Measurements from ENCODE around the gene IGF2BP3. TPM values are rescaled to one million over a fixed set of nuclear protein-coding genes. Genes with fewer than 3 reads are reported as not detected.
A peak's percentile ranks its signal among the peaks of the same experiment; 100 is the strongest.

IGF2BP3 gene
- total and polyA plus RNA-seq, 2 donors (not counting 1 experiment from before 2014, with no cell fraction given) = 4.3 to 11.2 TPM

DNA sequence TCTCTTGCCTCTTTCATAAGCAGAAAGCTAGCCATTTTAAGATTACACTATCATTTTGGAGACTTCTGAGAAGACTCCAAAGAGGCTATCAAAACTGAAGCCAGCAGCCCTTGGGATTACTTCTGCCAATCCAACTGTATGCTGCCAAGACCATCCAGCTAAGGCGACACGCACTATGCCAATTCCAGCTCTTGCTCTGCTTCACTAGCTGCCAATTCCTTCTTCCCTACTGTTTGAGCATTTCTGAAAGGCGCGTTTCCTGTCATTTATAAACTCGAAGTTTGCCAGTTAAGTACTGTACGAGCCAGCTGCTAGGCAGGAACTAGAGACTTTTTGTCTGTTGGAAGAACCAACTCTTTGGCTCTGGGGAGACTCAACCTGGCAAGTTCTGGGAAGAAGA, 134.7 kb downstream of the IGF2BP3 start:
- Histone ChIP-seq H3K36me3 (ENCODE audit: control insufficient read depth, insufficient read depth, low read length) (no peaks in the 10 kb centered on the region), H3K27ac (ENCODE audit: insufficient read depth, low read length) (no peak overlapping the region), H3K9me3 (ENCODE audit: control insufficient read depth, insufficient read depth, low read depth, low read length) (no peaks in the 10 kb centered on the region), H3K27me3 (ENCODE audit: control insufficient read depth, insufficient read depth, low read length) (no peaks in the 10 kb centered on the region), H3K4me3 (replicated peaks in 1 of 4; ENCODE audit: control extremely low read depth in 1 of 4, insufficient read depth in 1 of 4, low read depth in 3 of 4, low read length in 4 of 4) (no peak overlapping the region), H3K4me1 (ENCODE audit: control insufficient read depth, extremely low read depth, insufficient read depth, low read length) (peaks cover 8% of the 10 kb centered on the region), H3K9ac (ENCODE audit: insufficient read depth, low read length) (no peak overlapping the region), H4K20me1 (ENCODE audit: control insufficient read depth, extremely low read depth, insufficient read depth, low read length) (no peaks in the 10 kb centered on the region), H2AFZ (ENCODE audit: low read length) (no peak overlapping the region), H3K4me2 (ENCODE audit: extremely low read depth, insufficient read depth, low read length) (no peak overlapping the region), H3K79me2 (ENCODE audit: control insufficient read depth, insufficient read depth, low read length) (no peaks in the 10 kb centered on the region)
- no peak for DNase-seq (ENCODE audit: low read depth in 2 of 2)
- TF ChIP-seq EZH2 (IDR thresholded peaks at IDR 0.05; ENCODE audit: low read length, missing control alignments) = no peak
- TF ChIP-seq, protein P1, sequence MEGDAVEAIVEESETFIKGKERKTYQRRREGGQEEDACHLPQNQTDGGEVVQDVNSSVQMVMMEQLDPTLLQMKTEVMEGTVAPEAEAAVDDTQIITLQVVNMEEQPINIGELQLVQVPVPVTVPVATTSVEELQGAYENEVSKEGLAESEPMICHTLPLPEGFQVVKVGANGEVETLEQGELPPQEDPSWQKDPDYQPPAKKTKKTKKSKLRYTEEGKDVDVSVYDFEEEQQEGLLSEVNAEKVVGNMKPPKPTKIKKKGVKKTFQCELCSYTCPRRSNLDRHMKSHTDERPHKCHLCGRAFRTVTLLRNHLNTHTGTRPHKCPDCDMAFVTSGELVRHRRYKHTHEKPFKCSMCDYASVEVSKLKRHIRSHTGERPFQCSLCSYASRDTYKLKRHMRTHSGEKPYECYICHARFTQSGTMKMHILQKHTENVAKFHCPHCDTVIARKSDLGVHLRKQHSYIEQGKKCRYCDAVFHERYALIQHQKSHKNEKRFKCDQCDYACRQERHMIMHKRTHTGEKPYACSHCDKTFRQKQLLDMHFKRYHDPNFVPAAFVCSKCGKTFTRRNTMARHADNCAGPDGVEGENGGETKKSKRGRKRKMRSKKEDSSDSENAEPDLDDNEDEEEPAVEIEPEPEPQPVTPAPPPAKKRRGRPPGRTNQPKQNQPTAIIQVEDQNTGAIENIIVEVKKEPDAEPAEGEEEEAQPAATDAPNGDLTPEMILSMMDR (conservative IDR thresholded peaks at IDR 0.05 in 1 of 2, IDR thresholded peaks at IDR 0.05 in 1 of 2; ENCODE audit: low read depth in 1 of 2, low read length in 2 of 2) = no peak

DNA sequence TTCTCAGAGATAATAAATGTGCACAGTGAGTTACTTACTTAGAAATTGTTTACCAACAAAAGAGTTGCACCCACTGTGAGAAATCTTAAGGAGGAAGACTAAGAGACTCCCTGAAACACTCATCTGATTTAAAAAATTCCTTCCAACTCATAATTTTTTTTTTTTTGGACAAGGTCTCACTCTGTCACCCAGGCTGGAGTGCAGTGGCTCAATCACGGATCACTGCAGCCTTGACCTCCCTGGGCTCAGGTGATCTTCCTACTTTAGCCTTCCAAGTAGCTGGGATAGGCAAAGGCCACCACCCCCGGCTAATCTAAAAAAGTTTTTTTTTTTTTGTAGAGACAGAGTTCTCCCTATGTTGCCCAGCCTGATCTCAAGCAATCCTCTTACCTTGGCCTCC, 135.2 kb downstream of the IGF2BP3 start:
- H3K36me3 ChIP-seq (ENCODE audit: control insufficient read depth, insufficient read depth, low read length) = no peaks in the 10 kb centered on the region
- no peak overlapping the region for H3K4me3 ChIP-seq (replicated peaks in 1 of 4; ENCODE audit: control extremely low read depth in 1 of 4, insufficient read depth in 1 of 4, low read depth in 3 of 4, low read length in 4 of 4)

DNA sequence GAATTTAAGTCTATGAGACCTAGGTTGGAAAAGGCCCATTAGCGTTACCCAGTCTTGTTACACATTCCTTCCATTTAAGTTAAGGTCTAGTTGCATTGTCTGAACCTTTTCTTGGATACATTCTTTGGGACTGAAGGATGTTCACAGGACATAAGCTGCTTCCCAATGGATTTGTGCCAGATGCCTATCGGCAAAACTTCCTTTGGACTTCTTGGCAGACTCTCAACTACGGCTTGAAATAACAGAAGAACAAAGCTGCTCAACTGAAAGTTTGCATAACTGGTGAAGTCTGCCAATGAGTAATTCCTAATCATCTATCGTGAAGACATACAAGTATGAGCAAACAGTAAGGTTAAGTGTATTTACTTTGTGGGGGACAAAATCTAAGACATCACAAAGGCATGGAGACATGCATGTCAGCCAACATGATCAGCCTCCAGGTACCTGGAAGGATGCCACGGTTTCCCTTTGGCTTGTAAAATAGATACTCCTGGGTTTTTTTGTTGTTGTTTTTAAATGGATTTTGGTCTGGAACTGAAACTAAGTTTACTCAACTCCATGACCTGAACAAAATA, 135.7 kb downstream of the IGF2BP3 start:
- Histone ChIP-seq H4K20me1 (ENCODE audit: control insufficient read depth, extremely low read depth, insufficient read depth, low read length) (no peaks in the 10 kb centered on the region), H3K4me2 (ENCODE audit: extremely low read depth, insufficient read depth, low read length) (peak overlapping the region; percentile 62), H3K4me3 (replicated peaks in 1 of 4; ENCODE audit: control extremely low read depth in 1 of 4, insufficient read depth in 1 of 4, low read depth in 3 of 4, low read length in 4 of 4) (no peak overlapping the region), H3K27me3 (ENCODE audit: control insufficient read depth, insufficient read depth, low read length) (no peaks in the 10 kb centered on the region), H3K79me2 (ENCODE audit: control insufficient read depth, insufficient read depth, low read length) (no peaks in the 10 kb centered on the region), H3K4me1 (ENCODE audit: control insufficient read depth, extremely low read depth, insufficient read depth, low read length) (peaks cover 8% of the 10 kb centered on the region), H2AFZ (ENCODE audit: low read length) (no peak overlapping the region), H3K9ac (ENCODE audit: insufficient read depth, low read length) (no peak overlapping the region), H3K9me3 (ENCODE audit: control insufficient read depth, insufficient read depth, low read depth, low read length) (no peaks in the 10 kb centered on the region), H3K27ac (ENCODE audit: insufficient read depth, low read length) (peak overlapping the region; percentile 49), H3K36me3 (ENCODE audit: control insufficient read depth, insufficient read depth, low read length) (no peaks in the 10 kb centered on the region)
- DNase-seq (ENCODE audit: low read depth in 2 of 2) = peak; percentile 95 to 98
- no peak for TF ChIP-seq EZH2 (IDR thresholded peaks at IDR 0.05; ENCODE audit: low read length, missing control alignments)

More for the DNA sequence above, 135.2 kb downstream of the IGF2BP3 start:
- H3K27ac ChIP-seq (ENCODE audit: insufficient read depth, low read length) = no peak overlapping the region
- H3K9ac ChIP-seq (ENCODE audit: insufficient read depth, low read length) = no peak overlapping the region
- H3K79me2 ChIP-seq (ENCODE audit: control insufficient read depth, insufficient read depth, low read length) = no peaks in the 10 kb centered on the region
- no peaks in the 10 kb centered on the region for H3K9me3 ChIP-seq (ENCODE audit: control insufficient read depth, insufficient read depth, low read depth, low read length)
- no peaks in the 10 kb centered on the region for H3K27me3 ChIP-seq (ENCODE audit: control insufficient read depth, insufficient read depth, low read length)
- H3K4me1 ChIP-seq (ENCODE audit: control insufficient read depth, extremely low read depth, insufficient read depth, low read length) = peaks cover 8% of the 10 kb centered on the region
- no peak for TF ChIP-seq EZH2 (IDR thresholded peaks at IDR 0.05; ENCODE audit: low read length, missing control alignments)
- TF ChIP-seq, protein P1 (conservative IDR thresholded peaks at IDR 0.05 in 1 of 2, IDR thresholded peaks at IDR 0.05 in 1 of 2; ENCODE audit: low read depth in 1 of 2, low read length in 2 of 2) = no peak
- H3K4me2 ChIP-seq (ENCODE audit: extremely low read depth, insufficient read depth, low read length) = peak overlapping the region; percentile 61
- no peaks in the 10 kb centered on the region for H4K20me1 ChIP-seq (ENCODE audit: control insufficient read depth, extremely low read depth, insufficient read depth, low read length)
- DNase-seq (ENCODE audit: low read depth in 2 of 2) = no peak
- H2AFZ ChIP-seq (ENCODE audit: low read length) = no peak overlapping the region
